Measurements from ENCODE around the gene SIGMAR1.

Gene SIGMAR1

GRCh38 chr9:34675869-34676268 lies 38.3 kb upstream of the SIGMAR1 start:
- TF ChIP-seq CTCF (IDR thresholded peaks at IDR 0.05; ENCODE audit: low read depth, low read length), result no peak
- Histone ChIP-seq H3K4me3 (ENCODE audit: low read depth, low read length) (no peak overlapping the region), H3K36me3 (no peaks in the 10 kb centered on the region), H3K9me3 (ENCODE audit: severe bottlenecking) (no peaks in the 10 kb centered on the region), H3K27me3 (ENCODE audit: insufficient read depth, low read depth, severe bottlenecking) (no peaks in the 10 kb centered on the region), H3K27ac (no peak overlapping the region)
- DNase-seq, result no peak

GRCh38 chr9:34675048-34675714 lies 37.6 kb upstream of the SIGMAR1 start:
- no peaks in the 10 kb centered on the region for H3K36me3 ChIP-seq
- H3K27ac ChIP-seq, result no peak overlapping the region
- no peaks in the 10 kb centered on the region for H3K9me3 ChIP-seq (ENCODE audit: severe bottlenecking)
- peak; percentile 90 for DNase-seq
- no peak overlapping the region for H3K4me3 ChIP-seq (ENCODE audit: low read depth, low read length)
- no peaks in the 10 kb centered on the region for H3K27me3 ChIP-seq (ENCODE audit: insufficient read depth, low read depth, severe bottlenecking)
- TF ChIP-seq CTCF (IDR thresholded peaks at IDR 0.05; ENCODE audit: low read depth, low read length), result peak; percentile 95

GRCh38 chr9:34674440-34674839 lies 36.9 kb upstream of the SIGMAR1 start:
- no peak for TF ChIP-seq CTCF (IDR thresholded peaks at IDR 0.05; ENCODE audit: low read depth, low read length)
- Histone ChIP-seq H3K9me3 (ENCODE audit: severe bottlenecking) (no peaks in the 10 kb centered on the region), H3K36me3 (peaks cover 3% of the 10 kb centered on the region), H3K27me3 (ENCODE audit: insufficient read depth, low read depth, severe bottlenecking) (no peaks in the 10 kb centered on the region), H3K4me3 (ENCODE audit: low read depth, low read length) (no peak overlapping the region), H3K27ac (no peak overlapping the region)
- no peak for DNase-seq

GRCh38 chr9:34671307-34671706 lies 33.7 kb upstream of the SIGMAR1 start:
- peak; percentile 30 for DNase-seq
- no peak overlapping the region for H3K27ac ChIP-seq
- peaks cover 6% of the 10 kb centered on the region for H3K36me3 ChIP-seq
- TF ChIP-seq CTCF (IDR thresholded peaks at IDR 0.05; ENCODE audit: low read depth, low read length), result no peak
- no peaks in the 10 kb centered on the region for H3K27me3 ChIP-seq (ENCODE audit: insufficient read depth, low read depth, severe bottlenecking)
- H3K9me3 ChIP-seq (ENCODE audit: severe bottlenecking), result no peaks in the 10 kb centered on the region
- no peak overlapping the region for H3K4me3 ChIP-seq (ENCODE audit: low read depth, low read length)

- no peak overlapping the region for H3K4me3 ChIP-seq (ENCODE audit: low read depth, low read length)
- H3K27me3 ChIP-seq (ENCODE audit: insufficient read depth, low read depth, severe bottlenecking), result no peaks in the 10 kb centered on the region
- no peak for DNase-seq
- no peak for TF ChIP-seq CTCF (IDR thresholded peaks at IDR 0.05; ENCODE audit: low read depth, low read length)
- peaks cover 6% of the 10 kb centered on the region for H3K36me3 ChIP-seq
- no peaks in the 10 kb centered on the region for H3K9me3 ChIP-seq (ENCODE audit: severe bottlenecking)
- no peak overlapping the region for H3K27ac ChIP-seq
Observed at GRCh38 chr9:34669809-34670562, 32.4 kb upstream of the SIGMAR1 start.

Data from WERI-Rb-1 (cell line).